Measurements from ENCODE around the gene MSGN1.
A peak's percentile ranks its signal among the peaks of the same experiment; 100 is the strongest.

Gene MSGN1

DNA sequence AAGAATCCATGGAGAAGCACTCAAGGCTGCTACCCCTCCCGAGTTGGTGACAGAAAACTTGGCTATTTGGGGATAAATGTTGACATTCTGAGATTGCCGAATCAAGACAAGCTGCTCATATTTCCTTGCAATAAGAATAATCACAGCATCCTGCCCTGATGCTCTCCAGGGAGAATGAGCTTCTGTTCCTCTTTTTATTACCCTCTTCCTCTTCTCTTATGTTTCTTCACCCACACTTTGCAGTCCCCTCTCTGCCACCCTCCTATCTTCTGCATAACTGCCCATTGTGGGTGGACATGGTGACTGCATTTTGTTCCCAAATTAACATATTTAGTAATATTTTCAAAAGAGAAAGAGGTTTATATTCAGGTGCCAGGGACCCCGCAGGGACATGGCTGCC lies 11.9 kb upstream of the MSGN1 start:
- H3K4me3 ChIP-seq (replicated peaks; ENCODE audit: low read depth, low read length): no peak overlapping the region
- TF ChIP-seq, protein P1, sequence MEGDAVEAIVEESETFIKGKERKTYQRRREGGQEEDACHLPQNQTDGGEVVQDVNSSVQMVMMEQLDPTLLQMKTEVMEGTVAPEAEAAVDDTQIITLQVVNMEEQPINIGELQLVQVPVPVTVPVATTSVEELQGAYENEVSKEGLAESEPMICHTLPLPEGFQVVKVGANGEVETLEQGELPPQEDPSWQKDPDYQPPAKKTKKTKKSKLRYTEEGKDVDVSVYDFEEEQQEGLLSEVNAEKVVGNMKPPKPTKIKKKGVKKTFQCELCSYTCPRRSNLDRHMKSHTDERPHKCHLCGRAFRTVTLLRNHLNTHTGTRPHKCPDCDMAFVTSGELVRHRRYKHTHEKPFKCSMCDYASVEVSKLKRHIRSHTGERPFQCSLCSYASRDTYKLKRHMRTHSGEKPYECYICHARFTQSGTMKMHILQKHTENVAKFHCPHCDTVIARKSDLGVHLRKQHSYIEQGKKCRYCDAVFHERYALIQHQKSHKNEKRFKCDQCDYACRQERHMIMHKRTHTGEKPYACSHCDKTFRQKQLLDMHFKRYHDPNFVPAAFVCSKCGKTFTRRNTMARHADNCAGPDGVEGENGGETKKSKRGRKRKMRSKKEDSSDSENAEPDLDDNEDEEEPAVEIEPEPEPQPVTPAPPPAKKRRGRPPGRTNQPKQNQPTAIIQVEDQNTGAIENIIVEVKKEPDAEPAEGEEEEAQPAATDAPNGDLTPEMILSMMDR (IDR thresholded peaks at IDR 0.05; ENCODE audit: low read length, missing control alignments): no peak
- no peak for DNase-seq (ENCODE audit: low read depth)

DNA sequence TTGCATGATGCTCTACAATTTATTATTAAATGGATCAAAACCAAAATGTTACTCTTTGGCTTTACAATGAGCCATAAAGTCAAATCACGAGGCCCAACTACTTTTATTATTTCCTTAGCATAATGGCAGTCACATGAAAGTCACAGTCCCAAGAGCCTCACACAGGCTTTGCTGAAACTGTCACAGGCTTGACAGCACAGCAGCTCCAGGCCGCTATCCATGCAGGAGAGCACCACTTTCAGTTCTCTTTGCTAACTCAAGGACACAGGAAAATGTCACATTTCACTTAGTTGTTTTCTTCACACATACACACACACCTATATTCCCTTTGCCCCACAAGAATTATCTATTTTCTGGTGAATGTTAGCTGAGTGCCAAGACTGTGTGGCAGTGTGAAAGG lies 11.1 kb upstream of the MSGN1 start:
- H3K4me3 ChIP-seq (replicated peaks; ENCODE audit: low read depth, low read length): no peak overlapping the region
- TF ChIP-seq, protein P1 (IDR thresholded peaks at IDR 0.05; ENCODE audit: low read length, missing control alignments): no peak
- DNase-seq (ENCODE audit: low read depth): no peak

DNA sequence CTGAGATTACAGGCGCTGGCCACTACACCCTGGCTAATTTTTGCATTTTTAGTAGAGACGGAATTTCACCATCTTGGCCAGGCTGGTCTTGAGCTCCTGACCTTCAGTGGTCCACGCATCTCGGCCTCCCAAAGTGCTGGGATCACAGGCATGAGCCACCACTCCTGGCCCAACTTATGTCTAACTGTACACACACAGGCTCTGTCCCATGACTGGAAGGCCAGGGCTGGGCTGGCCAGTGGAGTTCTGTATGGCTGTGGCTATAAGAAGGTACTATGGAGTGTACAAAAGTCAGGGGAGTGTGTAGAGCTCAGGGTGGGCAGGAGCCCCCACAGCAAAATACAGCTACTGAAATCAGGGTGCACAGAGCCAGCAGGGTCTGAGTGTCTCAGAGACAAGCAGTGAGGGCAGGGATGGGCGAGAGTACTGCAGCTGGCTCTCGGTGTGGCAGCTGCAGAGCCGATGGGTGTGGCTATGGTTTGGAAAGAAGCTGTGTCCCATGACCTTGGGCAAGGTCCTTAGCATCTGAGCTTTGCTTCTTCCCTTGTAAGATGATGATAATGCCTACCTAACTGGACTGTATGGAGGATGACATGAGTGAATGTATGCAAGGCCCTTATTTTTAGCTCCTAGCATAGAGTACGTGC lies 10.4 kb upstream of the MSGN1 start:
- TF ChIP-seq, protein P1 (IDR thresholded peaks at IDR 0.05; ENCODE audit: low read length, missing control alignments): no peak
- no peak overlapping the region for H3K4me3 ChIP-seq (replicated peaks; ENCODE audit: low read depth, low read length)
- no peak for DNase-seq (ENCODE audit: low read depth)

DNA sequence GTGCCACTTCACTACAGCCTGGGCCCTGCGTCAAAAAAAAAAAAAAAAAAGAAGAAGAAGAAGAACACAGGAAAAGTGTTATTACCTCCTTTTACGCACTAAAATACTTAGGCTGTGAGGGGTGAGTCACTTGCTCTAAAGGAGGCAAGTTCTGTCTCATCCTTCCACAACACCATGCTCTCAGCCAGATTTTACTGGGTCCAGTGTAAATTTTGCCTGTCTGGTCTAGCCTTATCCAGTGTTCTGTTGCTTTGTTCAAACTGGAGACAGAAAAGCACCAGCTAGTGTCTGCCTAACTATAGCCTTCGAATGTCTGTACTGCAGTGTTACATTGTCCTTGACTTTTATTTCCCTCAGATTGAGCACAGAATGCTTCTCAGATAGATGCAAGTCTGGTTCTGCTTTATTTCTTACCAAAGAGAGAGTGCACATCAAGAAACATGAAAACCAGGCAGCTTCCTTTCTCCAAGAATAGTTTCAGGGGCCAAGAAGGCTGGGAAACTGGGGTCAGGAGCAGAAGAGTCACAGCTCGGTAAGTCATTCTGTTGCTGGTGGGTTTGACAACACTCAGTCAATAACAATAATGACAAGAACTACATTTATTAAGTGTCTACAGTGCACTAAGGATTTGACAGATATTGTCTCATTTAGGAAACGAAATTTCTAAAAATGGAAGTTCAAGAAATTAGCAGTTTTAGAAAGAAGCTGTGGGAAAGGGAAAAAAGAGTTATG lies 3.1 kb upstream of the MSGN1 start:
- no peak for DNase-seq (ENCODE audit: low read depth)
- TF ChIP-seq, protein P1 (IDR thresholded peaks at IDR 0.05; ENCODE audit: low read length, missing control alignments): no peak
- H3K4me3 ChIP-seq (replicated peaks; ENCODE audit: low read depth, low read length): no peak overlapping the region

DNA sequence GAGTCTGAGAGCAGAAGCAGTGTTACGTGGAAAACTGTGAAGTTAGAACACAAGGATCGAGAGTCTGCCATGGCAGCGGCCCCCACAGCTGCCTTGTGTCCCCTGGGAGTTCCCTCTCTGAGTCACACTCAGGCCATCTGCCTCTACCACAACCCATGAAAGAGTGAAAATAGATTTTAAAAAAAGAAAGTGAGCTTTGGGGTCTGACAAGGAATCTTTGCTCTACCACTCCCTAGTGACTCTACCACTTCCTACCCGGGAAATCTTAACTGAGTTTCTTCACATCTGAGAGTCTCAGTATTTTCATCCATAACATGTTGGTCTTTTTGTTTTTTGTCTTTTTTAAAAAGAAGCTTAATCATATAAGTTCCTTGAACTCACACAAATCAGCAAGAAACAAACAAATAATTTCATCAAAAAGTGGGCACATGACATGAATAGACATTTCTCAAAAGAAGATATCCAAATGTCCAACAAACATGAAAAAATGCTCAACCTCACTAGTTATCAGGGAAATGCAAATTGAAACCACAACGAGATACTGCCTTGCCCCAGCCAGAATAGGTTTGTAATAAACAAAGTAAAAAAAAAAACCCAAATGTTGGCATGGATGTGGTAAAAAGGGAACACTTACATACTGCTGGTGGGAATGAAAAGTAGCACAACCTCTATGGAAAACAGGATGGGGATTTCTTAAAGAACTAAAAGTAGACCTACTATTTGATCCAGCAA lies 2.4 kb upstream of the MSGN1 start:
- H3K4me3 ChIP-seq (replicated peaks; ENCODE audit: low read depth, low read length): no peak overlapping the region
- TF ChIP-seq, protein P1 (IDR thresholded peaks at IDR 0.05; ENCODE audit: low read length, missing control alignments): no peak
- peak; percentile 26 for DNase-seq (ENCODE audit: low read depth)

DNA sequence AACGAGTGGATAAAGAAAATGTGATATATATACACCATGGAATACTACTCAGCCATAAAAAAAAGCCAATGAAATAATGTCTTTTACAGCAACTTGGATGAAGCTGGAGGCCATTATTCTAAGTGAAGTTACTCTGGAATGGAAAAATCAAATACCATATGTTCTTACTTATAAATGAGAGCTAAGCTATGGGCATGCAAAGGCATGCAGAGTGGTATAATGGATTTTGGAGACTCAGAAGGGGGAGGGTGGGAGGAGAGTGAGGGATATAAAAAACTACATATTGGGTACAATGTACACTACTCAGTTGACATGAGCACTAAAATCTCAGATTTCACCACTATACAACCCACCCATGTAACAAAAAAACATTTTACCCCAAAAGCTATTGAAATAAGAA lies 1.7 kb upstream of the MSGN1 start:
- TF ChIP-seq, protein P1 (IDR thresholded peaks at IDR 0.05; ENCODE audit: low read length, missing control alignments): no peak
- no peak for DNase-seq (ENCODE audit: low read depth)
- no peak overlapping the region for H3K4me3 ChIP-seq (replicated peaks; ENCODE audit: low read depth, low read length)

All from fibroblast of pulmonary artery (primary cell).